Measurements from ENCODE around the gene SEC16A. TPM values are rescaled to one million over a fixed set of nuclear protein-coding genes. Genes with fewer than 3 reads are reported as not detected.

The SEC16A gene
- total RNA-seq, 1 donor from 2014 or later, result 87.3 TPM

DNA sequence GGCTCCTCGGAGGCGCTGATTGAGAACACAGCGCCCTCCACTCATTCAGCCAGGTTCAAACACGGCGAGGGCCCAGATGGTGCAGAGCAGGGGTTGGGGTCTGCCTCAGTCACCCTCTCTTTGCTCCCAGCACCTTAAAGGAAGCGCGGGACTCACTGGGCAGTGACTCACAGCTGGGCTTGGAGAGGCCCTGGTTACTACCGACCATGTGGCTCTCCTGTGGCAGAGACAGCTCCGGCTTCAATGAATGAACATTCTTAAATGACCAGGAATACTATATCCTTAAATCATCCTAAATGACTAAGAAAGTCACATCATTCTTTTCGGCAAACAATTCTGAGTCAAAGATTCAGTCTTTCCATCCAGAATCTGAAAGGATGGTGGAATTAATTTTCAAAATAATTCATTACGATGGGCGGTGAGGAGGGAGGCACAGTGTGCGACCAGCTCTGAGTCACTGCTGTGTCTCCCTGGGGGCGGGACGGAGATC is 41.6 kb downstream of the SEC16A start:
- peaks cover 15% of the 10 kb centered on the region for H3K36me3 Mint-ChIP-seq (ENCODE audit: low read depth)
- H3K27me3 Mint-ChIP-seq (ENCODE audit: insufficient read depth), result no peaks in the 10 kb centered on the region
- intact Hi-C loops (cut with micrococcal nuclease), result no loop called here
- H3K4me1 Mint-ChIP-seq (ENCODE audit: low read depth), result peaks cover 18% of the 10 kb centered on the region
- peak overlapping the region; percentile 44 for H3K27ac Mint-ChIP-seq
- DNase-seq (ENCODE audit: low spot score), result no peak
- no peaks in the 10 kb centered on the region for H3K9me3 Mint-ChIP-seq
- no peak overlapping the region for H3K4me3 Mint-ChIP-seq

DNA sequence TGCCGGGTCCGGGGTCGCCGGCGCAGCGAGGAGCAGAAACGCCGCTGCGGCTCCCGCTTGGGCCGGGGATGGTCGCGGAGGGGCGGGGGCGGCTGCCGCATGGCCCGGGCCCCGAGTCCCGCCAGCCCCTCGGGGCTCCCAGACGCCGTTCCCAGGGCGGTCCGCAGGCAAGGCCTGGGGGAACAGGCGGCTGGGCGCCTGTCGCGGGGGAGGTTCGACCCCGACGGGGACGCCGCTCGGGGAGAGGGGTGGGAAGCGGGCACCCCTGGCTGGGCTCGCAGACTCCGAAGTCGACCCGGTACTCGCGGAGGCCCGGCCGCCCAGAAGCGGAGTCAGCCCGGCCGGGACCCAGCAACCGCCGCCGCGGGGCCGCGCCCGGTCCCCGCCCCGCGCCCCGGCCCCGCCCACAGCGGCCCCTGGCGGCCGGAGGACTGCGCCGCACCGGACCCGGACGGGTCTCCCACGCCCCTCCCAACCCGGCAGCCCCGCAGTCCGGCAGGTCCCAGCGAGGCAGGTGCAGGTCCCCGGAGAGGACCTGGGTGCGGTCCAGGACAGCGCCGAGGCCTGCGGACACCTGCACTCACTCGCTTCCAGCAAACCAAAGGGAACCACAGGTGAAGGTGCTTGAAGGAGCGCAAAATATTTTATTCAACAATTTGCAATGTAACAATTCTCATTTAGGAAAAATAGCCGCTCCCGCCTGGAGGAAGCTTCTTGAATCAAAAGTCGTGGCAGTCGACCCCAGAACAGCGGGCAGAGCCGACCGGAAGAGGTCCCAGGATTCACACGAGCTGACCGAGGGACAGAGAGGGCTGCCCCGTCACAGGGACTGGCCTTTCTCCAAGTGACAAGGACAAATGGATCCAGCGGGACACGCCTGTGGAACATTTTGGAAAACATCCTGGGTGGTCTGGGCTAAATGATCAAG is 43.1 kb downstream of the SEC16A start, which contains the start of gene INPP5E:
TSS of gene INPP5E (minus strand) at position 365 of the 928 bp plus-strand sequence. CDS start 426 bp downstream, outside the sequence.
- Mint-ChIP-seq H3K27ac (peak within 1 kb of the TSS; percentile 23), H3K4me1 (ENCODE audit: low read depth) (peaks cover 18% of the 10 kb centered on the region), H3K27me3 (ENCODE audit: insufficient read depth) (no peaks in the 10 kb centered on the region), H3K4me3 (peak within 1 kb of the TSS; percentile 88), H3K36me3 (ENCODE audit: low read depth) (peaks cover 18% of the 10 kb centered on the region), H3K9me3 (no peaks in the 10 kb centered on the region)
- DNase-seq (ENCODE audit: low spot score), result peak; percentile 84
- intact Hi-C loops (cut with micrococcal nuclease), result loop anchor here (1.0 to 2.0 kb wide), 3 partner anchors 29 to 76 kb away; partner anchors contain the start of genes DNLZ, ENTR1, PMPCA and SEC16A

DNA sequence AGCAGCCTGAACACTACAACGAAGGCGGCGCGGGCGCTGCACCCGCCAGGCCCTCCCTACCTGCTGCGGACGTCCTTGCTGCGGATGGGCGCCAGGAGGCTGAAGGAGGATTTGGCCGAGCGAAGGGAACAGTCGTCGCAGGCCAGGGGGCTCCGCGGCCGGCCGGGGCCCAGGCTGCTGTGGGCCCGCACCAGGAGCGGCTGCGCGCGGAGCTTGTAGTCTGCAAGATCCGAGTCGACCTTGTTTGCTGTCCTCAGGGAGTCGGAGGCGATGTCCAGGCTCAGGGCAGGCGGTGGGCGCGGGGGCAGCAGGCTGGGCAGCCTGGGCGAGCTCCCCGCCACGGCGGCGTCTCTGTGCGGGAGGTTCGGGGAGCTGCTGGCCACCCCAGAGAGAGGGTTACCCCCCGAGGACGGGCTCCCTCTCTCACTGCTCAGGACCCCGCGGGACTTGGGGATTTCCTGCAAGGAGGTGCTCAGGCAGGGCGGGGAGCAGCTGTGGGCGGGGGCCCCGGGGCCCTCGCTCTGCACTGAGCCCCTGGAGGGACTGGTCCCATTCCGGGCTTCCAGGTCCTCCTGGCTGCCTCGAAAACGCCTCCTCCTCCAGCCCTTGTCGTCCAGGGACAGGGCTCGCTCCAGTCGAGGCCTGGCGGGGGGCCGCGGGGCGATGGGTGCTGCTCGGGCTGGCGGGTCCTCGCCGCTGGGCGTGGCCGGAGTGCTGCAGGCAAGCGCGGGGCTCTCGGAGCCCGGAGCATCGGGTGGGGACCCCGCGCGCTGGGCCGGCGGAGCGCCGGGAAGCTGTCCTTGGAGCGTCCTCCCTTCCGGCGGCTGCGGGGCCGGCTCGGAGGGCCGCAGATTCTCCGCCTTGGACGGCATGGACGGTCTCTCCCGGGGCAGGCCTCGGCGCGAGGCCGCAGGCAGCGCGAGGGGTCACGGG is 44.0 kb downstream of the SEC16A start:
- peak overlapping the region; percentile 88 for H3K4me3 Mint-ChIP-seq
- H3K4me1 Mint-ChIP-seq (ENCODE audit: low read depth), result peaks cover 18% of the 10 kb centered on the region
- DNase-seq (ENCODE audit: low spot score), result peak; percentile 57
- H3K27me3 Mint-ChIP-seq (ENCODE audit: insufficient read depth), result no peaks in the 10 kb centered on the region
- H3K36me3 Mint-ChIP-seq (ENCODE audit: low read depth), result peaks cover 13% of the 10 kb centered on the region
- H3K27ac Mint-ChIP-seq, result peak overlapping the region; percentile 34
- intact Hi-C loops (cut with micrococcal nuclease), result loop anchor here (1.0 to 2.0 kb wide), 3 partner anchors 29 to 76 kb away; partner anchors contain the start of genes DNLZ, ENTR1, PMPCA and SEC16A
- H3K9me3 Mint-ChIP-seq, result no peaks in the 10 kb centered on the region

DNA sequence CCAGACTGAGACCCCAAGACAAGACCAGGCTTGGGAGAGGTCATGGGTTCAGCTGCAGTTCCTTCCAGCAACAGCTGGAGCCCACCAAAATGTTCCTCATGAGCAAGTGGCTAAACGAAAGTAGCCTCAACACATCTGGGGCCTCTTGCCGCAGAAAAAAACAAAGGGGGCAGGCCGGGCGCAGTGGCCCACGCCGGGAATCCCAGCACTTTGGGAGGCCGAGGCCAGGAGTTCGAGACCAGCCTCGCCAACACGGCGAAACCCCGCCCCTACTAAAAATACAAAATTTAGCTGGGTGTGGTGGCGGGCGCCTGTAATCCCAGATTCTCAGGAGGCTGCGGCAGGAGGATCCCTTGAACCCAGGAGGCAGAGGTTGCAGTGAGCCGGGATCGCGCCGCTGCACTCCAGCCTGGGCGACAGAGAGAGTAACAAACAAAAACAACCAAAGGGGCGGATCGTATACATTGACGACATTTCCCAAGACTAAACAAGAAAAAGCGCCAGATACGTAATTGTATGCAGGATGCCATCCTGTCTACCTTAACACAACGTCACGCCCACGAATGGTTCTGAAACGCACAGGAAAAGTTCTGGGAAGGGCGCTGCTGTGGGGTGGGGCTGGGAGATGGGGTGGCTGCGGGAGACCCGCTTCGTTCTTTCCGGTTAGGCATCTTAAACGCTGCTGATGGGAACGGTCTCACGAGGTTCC is 44.8 kb downstream of the SEC16A start:
- Mint-ChIP-seq H3K27me3 (ENCODE audit: insufficient read depth) (no peaks in the 10 kb centered on the region), H3K4me1 (ENCODE audit: low read depth) (peaks cover 18% of the 10 kb centered on the region), H3K36me3 (ENCODE audit: low read depth) (peaks cover 11% of the 10 kb centered on the region), H3K27ac (peak overlapping the region; percentile 34), H3K4me3 (peak overlapping the region; percentile 88), H3K9me3 (no peaks in the 10 kb centered on the region)
- intact Hi-C loops (cut with micrococcal nuclease), result loop anchor here (2.0 kb wide), 1 partner anchor 45 kb away; the partner anchor contains the start of gene SEC16A
- DNase-seq (ENCODE audit: low spot score), result no peak

DNA sequence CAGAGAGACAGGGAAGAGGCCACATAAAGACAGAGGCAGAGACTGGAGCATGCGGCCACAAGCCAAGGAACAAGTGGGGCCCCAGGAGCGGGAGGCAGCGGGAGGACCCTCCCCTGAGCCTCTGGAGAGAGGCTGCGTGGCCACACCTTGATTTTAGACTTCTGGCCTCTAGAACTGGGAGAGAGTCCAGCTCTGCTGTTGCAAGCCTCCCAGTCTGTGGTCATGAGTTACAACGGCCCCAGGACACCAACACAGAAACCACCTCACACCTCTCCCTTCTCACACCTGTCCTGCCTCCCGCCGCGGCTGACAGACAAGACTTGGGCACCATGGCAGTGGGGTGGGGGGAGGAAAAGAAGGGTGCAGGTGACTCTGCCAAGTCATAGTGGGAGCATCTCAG is 45.4 kb downstream of the SEC16A start:
- peaks cover 18% of the 10 kb centered on the region for H3K4me1 Mint-ChIP-seq (ENCODE audit: low read depth)
- no peak for DNase-seq (ENCODE audit: low spot score)
- no peaks in the 10 kb centered on the region for H3K27me3 Mint-ChIP-seq (ENCODE audit: insufficient read depth)
- peaks cover 6% of the 10 kb centered on the region for H3K36me3 Mint-ChIP-seq (ENCODE audit: low read depth)
- H3K27ac Mint-ChIP-seq, result no peak overlapping the region
- peak overlapping the region; percentile 88 for H3K4me3 Mint-ChIP-seq
- H3K9me3 Mint-ChIP-seq, result no peaks in the 10 kb centered on the region
- intact Hi-C loops (cut with micrococcal nuclease), result no loop called here

DNA sequence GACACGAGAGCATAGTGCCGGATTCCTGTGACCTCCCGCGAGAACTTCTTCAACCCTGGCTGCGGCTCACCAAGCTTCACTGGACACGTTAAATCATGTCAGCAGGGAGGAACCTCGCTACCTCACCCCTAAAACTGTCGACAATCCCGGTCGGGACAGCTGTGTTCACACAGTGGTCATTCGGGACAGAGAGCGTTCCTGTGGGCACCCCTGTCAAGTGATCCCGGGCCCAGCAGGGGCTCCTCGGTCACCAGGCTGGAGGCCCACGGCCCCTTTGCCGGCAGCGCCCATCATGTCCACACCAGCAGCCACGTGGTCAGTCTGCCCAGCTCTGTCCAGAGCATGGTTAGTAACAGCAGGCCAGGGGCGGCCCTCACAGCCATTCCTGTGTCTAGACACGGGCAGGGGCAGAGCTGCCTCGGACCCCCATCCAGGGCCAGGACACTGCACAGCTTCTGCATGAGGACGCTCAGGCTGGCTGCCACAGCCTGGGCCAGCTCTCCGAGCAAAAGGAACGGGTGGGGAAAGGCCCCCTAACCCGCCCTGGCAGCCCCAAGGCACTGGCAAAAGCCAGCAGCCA is 46.7 kb downstream of the SEC16A start:
- no peaks in the 10 kb centered on the region for H3K9me3 Mint-ChIP-seq
- no peaks in the 10 kb centered on the region for H3K27me3 Mint-ChIP-seq (ENCODE audit: insufficient read depth)
- DNase-seq (ENCODE audit: low spot score), result no peak
- peak overlapping the region; percentile 88 for H3K4me3 Mint-ChIP-seq
- peaks cover 3% of the 10 kb centered on the region for H3K36me3 Mint-ChIP-seq (ENCODE audit: low read depth)
- intact Hi-C loops (cut with micrococcal nuclease), result no loop called here
- H3K4me1 Mint-ChIP-seq (ENCODE audit: low read depth), result peaks cover 18% of the 10 kb centered on the region
- H3K27ac Mint-ChIP-seq, result no peak overlapping the region

DNA sequence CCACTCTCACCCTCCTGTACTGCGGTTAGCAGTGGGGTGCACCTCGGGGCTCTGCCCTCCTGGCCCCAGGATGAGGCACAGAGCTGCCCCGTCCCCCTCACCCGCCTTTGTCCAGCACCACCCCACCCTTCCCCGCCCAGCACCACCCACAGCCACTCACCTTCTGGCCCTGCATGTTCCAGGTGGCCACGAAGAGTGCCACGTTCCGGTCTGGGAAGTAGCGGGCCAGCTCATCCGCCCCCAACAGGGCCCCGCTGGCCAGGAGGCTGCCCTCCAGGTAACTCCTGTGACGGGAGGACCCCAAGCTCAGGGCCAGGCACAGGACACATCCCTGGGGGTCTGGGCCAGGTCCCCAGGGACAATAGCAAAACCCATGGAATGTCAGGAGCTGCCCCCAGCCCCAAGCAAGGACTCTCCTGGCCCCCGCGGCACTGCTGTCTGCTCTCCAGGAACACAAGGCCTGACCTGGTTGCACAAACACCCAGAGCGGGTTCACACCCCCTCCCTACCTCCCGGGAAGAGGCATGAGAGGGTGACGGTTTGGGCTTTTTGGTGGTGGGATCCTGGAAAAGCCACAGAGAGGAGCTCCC is 48.2 kb downstream of the SEC16A start:
- intact Hi-C loops (cut with micrococcal nuclease), result no loop called here
- Mint-ChIP-seq H3K4me3 (no peak overlapping the region), H3K27ac (no peak overlapping the region), H3K27me3 (ENCODE audit: insufficient read depth) (no peaks in the 10 kb centered on the region), H3K4me1 (ENCODE audit: low read depth) (peaks cover 18% of the 10 kb centered on the region), H3K9me3 (no peaks in the 10 kb centered on the region), H3K36me3 (ENCODE audit: low read depth) (peaks cover 6% of the 10 kb centered on the region)
- no peak for DNase-seq (ENCODE audit: low spot score)

DNA sequence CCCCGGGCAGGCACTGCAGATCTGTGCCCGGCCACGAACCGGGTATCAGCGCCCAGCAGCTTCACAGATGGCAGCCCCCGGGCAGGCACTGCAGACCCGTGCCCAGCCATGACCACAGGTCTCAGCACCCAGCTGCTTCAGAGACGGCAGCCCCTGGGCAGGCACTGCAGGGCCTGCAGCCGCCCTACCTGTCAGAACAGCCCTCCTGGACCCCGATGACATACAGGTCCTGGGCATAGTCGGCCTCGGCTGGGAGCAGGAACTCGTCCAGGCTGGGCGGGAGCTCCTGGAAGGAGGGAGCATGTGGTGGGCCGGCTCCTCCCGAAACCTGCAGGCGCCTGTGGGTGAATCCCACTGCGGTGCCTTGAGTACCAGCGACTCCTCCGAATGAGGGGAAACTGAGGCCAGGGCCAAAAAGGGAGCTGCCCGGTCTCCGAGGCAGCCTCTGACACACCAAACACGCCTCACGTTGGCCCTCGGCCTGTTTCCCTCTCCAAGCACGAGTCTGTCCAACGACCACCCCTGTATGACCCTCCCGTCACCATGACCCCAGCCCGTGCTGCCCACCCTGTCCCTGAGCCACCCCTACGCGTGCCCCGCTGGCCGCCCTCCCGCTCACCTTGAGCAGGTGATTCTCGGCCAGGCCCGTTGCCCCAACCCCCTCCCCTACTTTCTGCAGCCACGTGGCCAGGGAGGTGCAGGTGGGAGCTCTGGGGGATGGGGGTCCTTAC is 48.8 kb downstream of the SEC16A start:
- peaks cover 18% of the 10 kb centered on the region for H3K4me1 Mint-ChIP-seq (ENCODE audit: low read depth)
- no peak for DNase-seq (ENCODE audit: low spot score)
- H3K27me3 Mint-ChIP-seq (ENCODE audit: insufficient read depth), result no peaks in the 10 kb centered on the region
- intact Hi-C loops (cut with micrococcal nuclease), result no loop called here
- H3K27ac Mint-ChIP-seq, result no peak overlapping the region
- H3K36me3 Mint-ChIP-seq (ENCODE audit: low read depth), result peaks cover 6% of the 10 kb centered on the region
- H3K9me3 Mint-ChIP-seq, result no peaks in the 10 kb centered on the region
- no peak overlapping the region for H3K4me3 Mint-ChIP-seq

DNA sequence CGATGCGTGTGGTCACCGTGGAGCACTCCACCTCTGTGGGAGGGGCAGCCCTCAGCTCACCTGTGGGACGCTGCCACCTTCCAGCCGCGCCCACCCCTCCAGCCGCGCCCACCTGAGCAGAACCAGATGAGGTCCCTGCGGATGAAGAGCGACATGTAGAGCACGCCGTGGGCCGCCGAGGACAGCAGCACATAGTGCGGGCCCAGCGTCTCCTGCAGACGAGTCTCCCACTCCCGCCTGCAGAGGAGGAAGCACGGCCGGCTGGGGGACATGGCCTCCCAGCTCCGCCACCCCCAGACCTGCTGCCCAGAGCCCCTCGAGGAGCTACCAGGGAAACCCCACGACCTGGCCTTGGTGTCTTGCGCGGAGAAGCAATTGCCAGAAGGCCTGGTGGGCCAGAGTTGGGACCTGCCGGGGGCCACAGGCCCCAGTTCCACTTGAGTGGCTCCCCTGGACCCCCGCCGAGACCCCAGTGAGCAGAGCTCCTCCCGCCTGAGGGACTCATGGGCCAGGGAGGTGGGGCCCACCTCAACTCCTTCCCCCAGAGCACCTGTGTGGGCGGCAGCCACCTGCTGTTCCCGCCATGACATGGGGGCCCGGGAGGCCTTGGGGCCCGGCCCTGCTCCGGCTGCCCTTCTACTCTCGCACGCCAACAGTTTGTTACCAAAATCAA is 49.7 kb downstream of the SEC16A start:
- Mint-ChIP-seq H3K27me3 (ENCODE audit: insufficient read depth) (no peaks in the 10 kb centered on the region), H3K9me3 (no peaks in the 10 kb centered on the region), H3K36me3 (ENCODE audit: low read depth) (peaks cover 11% of the 10 kb centered on the region), H3K4me1 (ENCODE audit: low read depth) (peaks cover 17% of the 10 kb centered on the region), H3K27ac (no peak overlapping the region), H3K4me3 (no peak overlapping the region)
- no peak for DNase-seq (ENCODE audit: low spot score)
- intact Hi-C loops (cut with micrococcal nuclease), result no loop called here

DNA sequence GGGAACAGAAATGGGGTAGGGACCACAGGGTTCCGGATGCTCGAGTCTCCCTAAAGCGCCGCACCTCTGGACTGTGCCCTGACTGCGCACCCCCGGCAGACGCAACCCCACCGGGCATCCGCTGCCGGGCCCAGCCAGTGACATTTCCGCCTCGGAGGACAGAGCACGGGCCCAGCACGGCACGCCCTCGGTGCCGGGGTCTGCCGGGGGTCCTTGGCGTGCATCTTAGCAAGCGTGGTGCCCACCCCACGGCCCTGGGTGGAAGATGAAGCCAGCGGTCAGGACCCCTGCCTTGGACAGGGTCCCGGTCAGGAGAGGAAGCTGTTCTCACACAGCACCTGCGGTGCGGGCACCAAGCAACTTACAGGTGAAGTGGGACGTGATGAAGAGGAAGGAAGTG is 50.2 kb downstream of the SEC16A start:
- no peak for DNase-seq (ENCODE audit: low spot score)
- Mint-ChIP-seq H3K4me3 (no peak overlapping the region), H3K36me3 (ENCODE audit: low read depth) (peaks cover 12% of the 10 kb centered on the region), H3K27me3 (ENCODE audit: insufficient read depth) (no peaks in the 10 kb centered on the region), H3K27ac (no peak overlapping the region), H3K4me1 (ENCODE audit: low read depth) (peaks cover 11% of the 10 kb centered on the region), H3K9me3 (no peaks in the 10 kb centered on the region)
- intact Hi-C loops (cut with micrococcal nuclease), result no loop called here

All from activated T-helper 1 cell treated with anti-CD3 and anti-CD28 coated beads, Interleukin-12 subunit alpha, Interleukin-12 subunit beta, Interleukin-2, Interleukin-4 antibody, amounts not matched to agents 30 ng/mL and 10 ng/mL and 1 ng/mL, durations not matched to agents 14 hours and 24 hours and 36 hours (primary cell).